Stimulated activated CD4-positive, alpha-beta T cell treated with anti-CD3 and anti-CD28 coated beads, Interleukin-12 subunit alpha, Interleukin-12 subunit beta, amount 100 ng/mL, for 4 hours (primary cell): ENCODE measurements around the gene ITPRIP.

ENCODE experiments used
- DNase-seq: peaks from one replicate; pipeline ENCODE4 v3.0.0-alpha.2; 2020

Gene ITPRIP

GRCh38 chr10:104337985-104338735, at the start of gene ITPRIP:
Gene ITPRIP, minus strand, starts transcription at chr10:104338465. Its CDS starts 22,414 bp downstream, at chr10:104316051.
- peak; percentile 65 for DNase-seq

- DNase-seq = no peak
Measured at GRCh38 chr10:104387130-104387888, 49.0 kb upstream of the ITPRIP start.

DNA sequence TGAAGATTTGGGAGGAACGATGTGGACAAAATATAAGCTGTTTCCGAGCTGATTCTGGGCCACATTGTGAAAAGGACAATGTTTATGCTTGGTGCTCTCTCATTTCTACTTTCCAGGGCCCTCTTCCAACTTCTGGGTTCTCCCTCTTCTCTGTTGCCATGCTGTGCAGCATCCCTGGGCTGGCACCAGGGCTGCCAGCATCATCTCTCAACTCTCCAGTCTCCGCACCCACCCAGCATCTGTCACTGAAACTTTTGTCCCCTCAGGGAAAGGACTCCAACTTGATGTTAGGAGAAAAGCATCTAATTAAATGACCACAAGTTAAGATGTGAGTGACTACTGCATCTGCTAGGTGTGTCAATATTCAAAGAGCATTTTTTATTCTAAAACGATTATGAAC, 42.1 kb upstream of the ITPRIP start:
- DNase-seq = no peak

- DNase-seq = no peak
Measured at GRCh38 chr10:104376784-104377300, 38.6 kb upstream of the ITPRIP start.

GRCh38 chr10:104374591-104374990, 36.3 kb upstream of the ITPRIP start:
- DNase-seq = no peak

DNA sequence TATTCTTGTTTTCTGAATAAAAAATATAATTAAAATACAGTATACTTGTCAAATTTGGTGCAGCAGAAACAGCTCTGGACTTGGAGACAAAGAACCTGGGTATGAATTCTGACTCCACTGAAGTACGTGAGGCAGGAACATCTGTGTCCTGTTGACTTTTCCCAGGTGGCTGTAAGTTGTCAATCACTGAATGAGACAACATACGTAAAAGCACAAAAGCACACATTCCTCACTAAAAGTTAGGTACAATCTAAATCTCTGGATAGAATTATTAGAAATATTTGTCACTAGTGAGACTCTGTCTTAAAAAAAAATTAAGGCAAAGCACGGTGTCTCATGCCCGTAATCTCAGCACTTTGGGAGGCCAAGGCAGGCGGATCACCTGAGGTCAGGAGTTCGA, 33.5 kb upstream of the ITPRIP start:
- no peak for DNase-seq

- DNase-seq = no peak
Measured at GRCh38 chr10:104368381-104368780, 30.1 kb upstream of the ITPRIP start.

DNA sequence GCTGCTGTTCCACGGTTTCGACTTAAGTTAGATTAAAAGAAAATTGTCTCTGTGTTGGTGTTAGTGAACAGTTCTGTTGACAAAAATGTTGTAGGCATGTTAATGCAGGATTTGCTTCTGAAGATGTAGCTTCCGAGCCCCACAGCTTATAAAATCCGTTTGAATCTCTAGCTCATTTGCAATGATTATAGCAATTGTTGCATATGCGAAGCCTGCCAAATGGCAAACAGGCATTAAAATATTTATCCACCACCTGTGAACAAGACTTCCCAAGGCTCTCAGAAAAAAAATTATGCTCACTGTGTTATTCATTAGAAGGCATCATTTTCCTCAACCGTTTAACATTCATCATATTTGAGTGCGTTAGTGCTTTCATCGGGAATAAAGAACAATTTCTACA, 29.6 kb upstream of the ITPRIP start:
- no peak for DNase-seq

GRCh38 chr10:104359811-104360210, 21.5 kb upstream of the ITPRIP start:
- no peak for DNase-seq

DNA sequence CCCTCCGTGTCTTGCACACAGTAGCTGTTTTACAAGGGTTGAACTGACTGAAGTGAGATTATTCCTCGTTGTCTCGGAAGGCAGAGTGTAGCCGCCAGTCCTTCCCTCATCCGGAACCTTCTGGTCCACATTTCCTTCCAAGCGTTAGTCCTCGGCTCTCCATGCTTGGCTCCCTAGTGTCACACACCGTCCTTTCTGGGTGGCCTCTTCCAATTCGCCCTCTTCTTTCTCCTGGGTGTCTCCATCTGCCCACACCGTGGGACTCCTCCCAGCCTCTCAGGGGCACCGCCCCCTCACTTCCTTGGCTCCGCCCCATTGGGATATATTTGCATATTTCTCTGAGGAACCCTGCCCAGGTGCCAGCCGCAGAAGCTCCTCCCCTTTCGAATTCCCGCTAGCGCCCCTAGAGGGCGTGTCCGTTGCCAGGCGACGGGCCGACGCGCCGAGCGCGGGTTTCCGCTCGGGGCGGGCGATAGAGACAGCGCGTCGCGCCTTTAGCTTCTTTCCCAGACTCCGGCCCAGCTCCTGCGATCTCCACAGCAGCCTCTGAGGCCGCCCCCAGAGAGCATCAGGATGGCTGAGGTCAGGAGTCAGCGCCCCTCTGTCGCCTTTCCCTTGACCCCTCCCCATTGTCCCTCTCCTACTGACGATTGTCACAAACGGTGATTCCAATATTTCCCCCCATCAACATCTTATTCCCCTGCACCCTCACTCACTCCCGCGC, 15.2 kb upstream of the ITPRIP start, which contains the start of gene CFAP58:
Gene CFAP58 (plus strand): TSS at position 509 of the 724 bp plus-strand sequence. CDS start 65 bp downstream, at position 574.
- peak; percentile 84 for DNase-seq

GRCh38 chr10:104351919-104352318, 13.7 kb upstream of the ITPRIP start:
- DNase-seq = no peak

- DNase-seq = no peak
Measured at GRCh38 chr10:104351061-104351702, 12.9 kb upstream of the ITPRIP start.

DNA sequence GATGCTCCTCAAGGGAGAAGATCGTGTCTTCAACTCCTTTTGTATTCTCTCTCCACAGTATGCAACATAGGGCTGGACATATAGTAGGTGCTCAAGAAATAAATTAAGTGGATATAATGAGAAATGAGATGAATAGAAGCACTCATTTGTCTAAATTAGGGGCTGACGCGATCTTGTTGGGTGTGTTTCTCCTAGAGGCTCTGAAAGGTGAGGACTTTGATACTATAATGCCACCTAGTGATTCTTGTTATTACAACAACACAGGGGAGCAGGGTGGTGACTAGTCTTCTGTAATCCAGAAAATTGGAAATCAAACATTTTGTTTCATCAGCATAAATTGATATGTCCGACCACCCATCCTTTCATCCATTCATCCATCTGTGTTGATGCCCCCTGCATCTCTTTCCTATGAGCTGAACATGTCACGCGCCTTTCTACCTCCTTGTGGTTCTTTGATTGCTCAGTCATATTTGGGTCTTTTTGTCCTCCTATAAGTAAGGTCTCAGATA, 11.9 kb upstream of the ITPRIP start:
- no peak for DNase-seq

GRCh38 chr10:104349623-104350126, 11.4 kb upstream of the ITPRIP start:
- DNase-seq = no peak

- no peak for DNase-seq
Measured at GRCh38 chr10:104348601-104349000, 10.3 kb upstream of the ITPRIP start.

DNA sequence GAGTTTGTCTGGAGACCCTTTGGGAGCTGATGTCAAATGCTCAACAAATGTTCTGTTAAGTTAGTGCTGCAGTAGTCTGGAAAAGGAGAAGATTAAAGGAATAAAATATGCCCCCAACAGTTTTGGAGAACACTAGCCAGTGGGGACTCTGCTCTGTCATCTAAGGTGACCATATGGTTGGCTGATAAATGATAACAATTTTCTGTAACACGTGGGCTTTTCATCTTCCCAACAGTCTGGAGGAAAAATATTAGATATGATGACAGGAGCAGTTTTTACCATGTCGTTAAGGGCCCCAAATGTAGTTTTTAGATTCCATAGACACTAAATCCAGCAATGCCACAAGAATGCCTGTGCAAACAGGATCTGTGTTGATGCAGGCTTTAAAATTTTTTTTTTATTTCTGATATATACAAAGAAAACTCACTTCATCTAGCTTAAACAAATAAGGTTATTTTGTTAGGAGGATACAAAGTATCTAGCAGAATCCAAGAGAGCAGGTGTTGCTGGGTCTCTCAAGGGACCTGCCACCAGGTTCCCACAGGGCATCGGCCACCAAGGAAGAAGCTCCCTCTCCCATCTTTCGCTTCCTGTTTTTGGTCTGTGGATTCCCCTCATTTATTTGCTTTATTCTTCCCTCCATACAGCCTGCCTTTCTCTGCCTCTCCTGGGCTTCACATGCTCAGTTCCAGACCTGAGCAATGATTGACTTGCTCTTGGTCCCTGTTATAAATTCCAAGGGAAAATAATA, 9.2 kb upstream of the ITPRIP start:
- DNase-seq = no peak

- DNase-seq = no peak
Measured at GRCh38 chr10:104345941-104346340, 7.7 kb upstream of the ITPRIP start.

DNA sequence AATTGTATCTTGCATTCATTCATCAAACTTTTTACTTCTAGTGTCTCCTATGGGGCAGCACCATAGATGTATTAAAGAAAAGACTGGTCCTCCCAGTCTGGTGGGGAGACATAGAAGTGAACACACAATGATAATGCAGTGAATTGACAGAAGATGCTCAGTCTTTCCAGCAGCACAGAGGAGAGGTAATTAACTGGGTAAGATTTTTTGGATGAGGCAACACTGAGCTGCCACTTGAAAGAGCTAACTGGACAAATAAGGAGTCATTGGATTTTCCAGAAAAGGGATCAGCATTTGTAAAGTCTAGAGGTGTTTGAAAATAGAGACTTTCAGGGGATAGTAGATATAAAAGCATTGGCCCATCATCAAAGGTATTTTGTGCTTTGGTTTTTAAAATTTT, 7.2 kb upstream of the ITPRIP start:
- no peak for DNase-seq

- no peak for DNase-seq
Measured at GRCh38 chr10:104344219-104344618, 6.0 kb upstream of the ITPRIP start.

GRCh38 chr10:104342941-104343411, 4.7 kb upstream of the ITPRIP start:
- DNase-seq = no peak

DNA sequence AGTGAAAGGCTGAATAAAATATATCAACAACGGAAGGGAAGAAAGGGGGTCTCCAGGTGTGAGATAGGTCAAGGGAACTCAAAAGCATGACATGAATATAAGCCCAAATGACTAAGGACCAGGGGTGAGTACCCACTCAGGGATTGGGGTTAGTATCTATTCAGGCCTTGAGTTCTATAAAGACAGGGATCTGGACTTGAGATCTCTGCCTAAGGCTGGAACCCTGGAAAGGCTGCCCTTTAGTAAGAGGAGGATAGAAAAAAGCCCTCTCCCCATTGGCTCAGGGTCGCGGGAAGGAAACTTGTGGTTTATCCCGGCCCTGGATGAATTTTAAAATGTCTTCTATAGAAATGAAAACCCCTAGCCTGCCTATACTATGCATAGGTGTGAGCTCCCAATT, 2.4 kb upstream of the ITPRIP start:
- no peak for DNase-seq
